ENCODE measurements around the gene TMEM26.

TMEM26 gene

GRCh38 chr10:61458031-61458430 is 4.8 kb upstream of the TMEM26 start:
- no peak for DNase-seq

- no peak for DNase-seq
These were observed 3.1 kb upstream of the TMEM26 start for GRCh38 chr10:61456095-61456789.

DNA sequence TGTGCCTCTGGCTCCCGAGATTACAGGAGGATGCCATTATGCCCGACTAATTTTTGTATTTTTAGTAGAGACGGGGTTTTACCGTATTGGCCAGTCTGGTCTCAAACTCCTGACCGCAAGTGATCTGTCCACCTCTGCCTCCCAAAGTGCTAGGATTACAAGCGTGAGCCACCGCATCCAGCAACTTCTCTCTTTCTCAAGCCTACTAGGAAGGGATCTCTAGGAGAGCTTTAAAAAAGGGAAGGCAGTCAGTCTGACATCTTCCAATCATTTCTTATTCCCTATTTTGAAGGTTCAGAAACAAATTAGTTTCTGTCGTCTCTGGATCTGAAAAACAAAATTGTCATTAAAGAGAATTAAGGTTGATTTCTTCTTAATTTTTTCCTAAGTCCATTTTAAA is 2.5 kb upstream of the TMEM26 start:
- DNase-seq, result no peak

DNA sequence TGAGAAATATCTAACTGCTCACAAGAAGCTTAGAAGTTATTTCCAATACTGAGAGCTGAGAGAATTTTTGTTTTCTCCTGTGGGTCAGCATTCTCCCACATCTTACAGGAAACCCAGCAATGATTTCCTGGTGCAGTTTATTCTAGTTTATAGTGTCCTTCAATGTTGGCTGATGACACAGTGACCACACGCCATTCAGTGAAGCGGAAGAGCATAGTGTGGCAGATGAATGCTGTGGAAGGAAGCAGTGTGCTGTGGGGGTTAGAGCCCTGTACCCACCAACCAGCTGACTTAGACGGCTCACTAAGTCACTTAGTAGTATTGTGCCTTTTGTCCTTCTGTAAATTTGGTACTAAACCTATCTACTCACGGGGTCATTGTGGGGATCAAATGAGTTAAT is 1.4 kb upstream of the TMEM26 start:
- DNase-seq, result no peak

- no peak for DNase-seq
These were observed 980 bp downstream of the TMEM26 start for GRCh38 chr10:61452151-61452651.

GRCh38 chr10:61451357-61451756 is 1.8 kb downstream of the TMEM26 start:
- no peak for DNase-seq

DNA sequence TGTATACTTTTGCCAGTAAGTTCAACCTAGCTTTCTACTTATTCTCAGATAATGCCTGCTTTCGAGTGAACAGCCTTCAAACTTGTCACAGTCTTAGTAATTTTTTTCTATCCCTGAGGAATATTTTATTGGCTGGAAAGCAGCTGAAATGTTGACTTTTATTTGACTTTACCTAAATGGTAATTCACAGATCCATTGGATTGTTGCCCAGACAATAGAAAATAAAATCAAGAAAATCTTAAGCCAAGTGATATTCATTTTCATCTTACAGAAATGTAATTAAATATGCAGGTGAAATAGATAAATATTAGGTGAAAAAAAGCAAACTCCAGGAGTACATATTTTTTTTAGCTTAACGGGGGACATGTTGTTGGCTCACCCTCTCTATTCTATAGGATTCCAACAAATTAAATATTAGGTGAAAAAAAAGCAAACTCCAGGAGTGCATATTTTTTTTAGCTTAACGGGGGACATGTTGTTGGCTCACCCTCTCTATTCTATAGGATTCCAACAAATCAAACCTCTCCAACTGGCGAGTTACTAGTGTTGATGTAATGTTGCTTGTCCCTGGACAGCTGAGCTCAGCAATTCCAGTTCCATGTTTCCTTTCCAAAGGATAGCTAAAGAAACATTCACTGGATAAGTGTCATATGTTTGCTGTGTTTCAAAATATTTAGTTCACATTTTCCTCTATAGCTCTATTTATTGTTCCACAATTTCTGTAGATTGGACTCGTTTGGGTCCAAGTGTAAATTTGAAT is 4.2 kb downstream of the TMEM26 start:
- DNase-seq, result no peak

GRCh38 chr10:61448091-61448490 is 5.1 kb downstream of the TMEM26 start:
- no peak for DNase-seq

GRCh38 chr10:61439058-61439609 is 14.0 kb downstream of the TMEM26 start:
- DNase-seq, result no peak

DNA sequence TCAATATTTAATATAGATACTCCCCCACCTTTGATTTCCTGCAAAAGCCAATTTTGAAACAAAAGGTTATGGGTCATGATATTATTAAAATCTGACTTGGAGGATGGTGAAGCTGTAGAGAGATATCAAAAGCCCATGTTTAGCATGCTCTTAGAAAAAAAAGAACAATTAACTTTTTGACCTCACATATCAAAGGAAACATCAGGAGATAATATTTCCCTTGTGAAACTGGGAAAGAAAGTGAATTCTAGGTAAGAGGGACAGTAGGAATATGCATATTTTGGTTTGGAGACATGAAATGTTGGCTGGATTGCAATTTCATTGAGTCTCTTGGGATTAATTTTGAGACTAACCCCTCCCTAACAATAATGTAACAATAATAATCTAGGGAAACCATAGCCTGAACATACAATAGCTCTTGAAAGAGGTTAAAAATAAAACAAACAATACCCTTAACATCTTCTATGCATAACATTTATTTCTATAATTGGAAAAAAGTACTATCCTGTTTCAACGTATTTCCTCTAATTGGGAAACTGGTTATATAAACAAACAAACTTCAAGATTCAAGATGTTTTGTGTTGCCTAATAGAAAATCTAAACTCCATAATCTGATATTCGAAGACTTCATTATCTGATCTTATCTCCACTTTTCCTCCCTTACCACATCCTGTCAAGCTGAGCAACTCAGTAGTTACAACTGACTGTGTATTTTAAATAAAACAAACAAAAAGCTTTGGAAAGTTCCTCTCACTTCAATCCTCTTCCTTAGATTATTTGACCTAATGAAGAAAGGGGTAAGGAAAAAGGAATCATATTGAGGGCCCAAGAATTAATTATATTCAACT is 14.8 kb downstream of the TMEM26 start:
- DNase-seq, result no peak

- no peak for DNase-seq
These were observed 30.0 kb downstream of the TMEM26 start for GRCh38 chr10:61423178-61423577.

DNA sequence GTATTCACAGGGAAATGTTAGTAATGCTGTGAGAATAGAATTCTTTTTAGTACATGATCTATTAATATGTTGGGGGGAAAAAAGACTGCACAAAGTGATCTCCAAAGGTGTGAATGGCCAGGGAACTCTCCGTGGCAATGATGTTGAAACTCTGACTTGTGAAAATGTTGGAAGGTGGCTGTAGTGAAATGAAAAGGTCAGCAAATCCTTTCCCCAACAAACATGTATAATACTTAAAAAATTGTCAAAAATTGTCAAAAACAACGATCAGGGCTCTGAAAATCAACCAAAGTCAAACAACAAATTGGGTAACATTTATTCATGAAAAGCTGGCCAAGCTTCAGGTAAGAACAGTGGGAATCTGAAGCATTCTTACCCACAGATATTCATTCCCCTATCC is 35.5 kb downstream of the TMEM26 start:
- DNase-seq, result no peak

DNA sequence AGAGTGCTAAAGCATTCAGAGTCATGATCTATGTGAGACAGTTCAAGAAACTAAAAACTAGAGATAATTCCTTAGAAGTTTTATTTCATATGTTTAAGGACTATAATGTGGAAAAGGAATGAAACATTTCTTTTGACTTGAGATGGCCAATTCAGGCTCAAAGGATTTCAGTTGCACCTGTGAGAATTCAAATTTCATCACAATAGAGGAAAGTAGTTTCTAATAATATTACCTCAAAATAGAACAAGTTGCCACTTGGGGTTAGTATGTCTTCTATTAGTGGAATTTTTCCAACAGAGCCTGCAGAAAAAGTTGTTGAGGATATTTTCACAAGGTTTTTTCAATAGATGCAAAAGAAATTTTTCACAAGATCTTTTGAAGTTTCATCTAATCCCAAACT is 37.4 kb downstream of the TMEM26 start:
- no peak for DNase-seq

DNA sequence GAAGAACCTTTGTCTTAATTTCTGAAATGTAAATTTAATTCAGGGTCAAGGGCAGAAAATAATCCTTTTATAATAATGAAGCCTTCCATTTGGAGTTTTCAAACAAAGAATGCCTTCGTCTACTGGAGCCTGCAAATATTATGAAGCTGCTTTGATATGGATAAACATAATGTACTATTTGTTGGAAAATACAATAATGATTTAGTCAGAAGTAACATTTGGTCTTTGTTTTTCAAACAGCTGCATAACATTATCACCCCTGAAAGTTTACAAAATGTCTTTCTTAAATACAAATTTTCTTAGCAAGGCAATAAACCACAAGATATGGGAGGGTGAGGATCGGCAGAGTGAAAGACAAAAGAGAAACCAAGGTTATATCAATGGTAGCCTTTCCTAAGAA is 41.5 kb downstream of the TMEM26 start:
- no peak for DNase-seq

DNA sequence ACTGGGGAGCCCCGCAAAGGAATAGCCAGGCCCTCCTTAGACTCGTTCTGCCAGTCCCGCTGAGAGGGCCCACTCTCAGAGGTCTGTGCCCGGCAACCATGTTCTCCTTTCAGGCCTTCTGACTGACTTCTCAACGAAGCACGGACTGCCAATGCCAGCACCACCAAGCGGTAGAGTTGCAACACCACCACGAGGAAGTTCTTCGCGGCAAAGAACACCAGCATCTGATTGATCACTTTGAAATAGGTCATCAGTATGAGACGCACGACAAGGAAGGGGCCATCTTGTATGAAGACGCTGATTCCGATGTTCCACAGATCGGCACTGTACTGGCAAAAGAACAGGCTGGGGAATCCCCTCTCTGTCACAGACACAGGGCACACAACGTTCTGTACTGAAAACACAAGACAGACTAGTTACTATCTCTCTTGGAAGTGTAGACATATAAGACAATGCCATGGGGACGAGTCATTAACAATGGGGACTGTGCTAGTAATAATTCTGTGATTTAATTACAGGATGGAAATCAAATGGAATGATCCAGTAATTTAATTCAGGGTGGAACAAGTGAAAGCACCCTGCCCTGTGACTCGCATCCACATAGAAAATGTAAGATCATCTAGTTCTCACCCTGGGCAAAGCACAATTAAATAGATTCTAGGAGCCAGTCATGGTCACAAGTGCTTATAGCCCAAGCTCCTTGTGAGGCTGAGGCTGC is 42.7 kb downstream of the TMEM26 start:
- DNase-seq, result no peak

- DNase-seq, result no peak
These were observed 44.0 kb downstream of the TMEM26 start for GRCh38 chr10:61409157-61409556.

GRCh38 chr10:61408105-61408504 is 45.1 kb downstream of the TMEM26 start:
- DNase-seq, result no peak

DNA sequence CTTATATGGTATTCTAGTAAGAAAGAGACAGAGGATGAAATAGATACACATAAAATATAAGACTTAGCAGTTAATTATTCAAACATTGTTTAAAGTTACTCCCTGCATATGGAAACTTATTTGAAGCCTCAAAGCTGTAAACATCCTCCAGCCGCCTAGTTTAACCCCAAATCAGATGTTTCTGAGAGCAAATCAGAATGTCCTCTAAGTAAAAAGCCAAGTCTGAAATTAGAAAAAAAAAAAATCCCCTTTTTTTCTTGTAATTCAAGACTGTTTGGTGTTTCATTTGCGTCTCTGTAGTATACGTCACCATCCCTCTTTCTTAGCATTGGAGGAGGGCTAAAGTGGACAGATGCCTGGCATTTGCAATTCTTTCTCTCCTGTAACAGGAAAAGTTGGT is 46.4 kb downstream of the TMEM26 start:
- no peak for DNase-seq

GRCh38 chr10:61406242-61406641 is 46.9 kb downstream of the TMEM26 start:
- no peak for DNase-seq

DNA sequence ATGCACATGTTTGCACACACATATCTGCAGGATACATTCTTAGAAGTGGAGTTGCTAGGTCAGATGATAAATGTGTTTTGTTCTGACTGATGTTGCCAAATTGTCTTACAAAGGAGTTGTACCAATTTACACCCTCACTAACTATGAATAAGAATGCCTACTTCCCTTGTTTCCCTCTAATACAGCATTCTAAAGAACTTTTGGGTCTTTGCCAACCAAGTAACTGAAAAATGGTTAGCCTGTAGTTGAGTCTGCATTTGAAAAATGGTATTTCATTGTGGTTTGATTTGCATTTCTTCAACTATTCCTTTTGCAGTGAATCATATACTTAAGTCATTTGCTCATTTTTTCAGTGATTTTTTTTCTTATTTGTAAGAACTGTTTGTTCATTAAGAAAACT is 48.4 kb downstream of the TMEM26 start:
- DNase-seq, result no peak

DNA sequence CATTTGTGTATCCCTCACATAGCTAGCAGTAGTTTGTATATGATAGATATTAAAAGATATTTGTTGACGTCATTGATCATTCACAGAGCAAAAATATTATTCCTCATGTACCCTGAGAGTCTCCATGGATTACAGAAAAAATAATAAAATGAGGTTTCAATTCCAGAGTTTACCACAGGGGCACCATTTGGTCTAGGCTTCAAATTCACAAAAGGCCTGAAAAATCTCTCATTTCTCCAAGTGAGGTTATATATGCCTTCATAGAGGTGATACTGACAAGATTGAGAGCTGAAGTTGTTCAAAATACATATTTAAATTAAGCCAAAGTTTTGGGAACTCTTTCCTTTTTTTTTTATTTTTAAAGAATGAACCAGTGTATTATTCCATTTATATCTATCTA is 52.7 kb downstream of the TMEM26 start:
- no peak for DNase-seq

GRCh38 chr10:61399406-61399805 is 53.8 kb downstream of the TMEM26 start:
- no peak for DNase-seq
